Gastrocnemius medialis (tissue), 4 donors: ENCODE measurements around the gene CDH4.

ENCODE experiments used
- POLR2A ChIP-seq, 2 donors: fragments of 450-650 bp; IDR thresholded peaks; one replicate each; pipeline ENCODE4 v1.6.1; 2017; ENCODE audit warnings: antibody characterized with exemption in 2 of 2, mild to moderate bottlenecking in 2 of 2, moderate library complexity in 2 of 2
- TF ChIP-seq, protein P1 (sequence below), 5 experiments: fragments of 450-650 bp in 3 of 5; fragments of 200-600 bp in 2 of 5; sonication (generic) in 2 of 5; IDR thresholded peaks in 4 of 5; conservative IDR thresholded peaks in 1 of 5; 1 replicate in 4 of 5; 2 replicates in 1 of 5; pipeline ENCODE4 v1.5.1; 2016 to 2019; ENCODE audit warnings: antibody characterized with exemption in 5 of 5, mild to moderate bottlenecking in 3 of 5, moderate library complexity in 3 of 5

DNA sequence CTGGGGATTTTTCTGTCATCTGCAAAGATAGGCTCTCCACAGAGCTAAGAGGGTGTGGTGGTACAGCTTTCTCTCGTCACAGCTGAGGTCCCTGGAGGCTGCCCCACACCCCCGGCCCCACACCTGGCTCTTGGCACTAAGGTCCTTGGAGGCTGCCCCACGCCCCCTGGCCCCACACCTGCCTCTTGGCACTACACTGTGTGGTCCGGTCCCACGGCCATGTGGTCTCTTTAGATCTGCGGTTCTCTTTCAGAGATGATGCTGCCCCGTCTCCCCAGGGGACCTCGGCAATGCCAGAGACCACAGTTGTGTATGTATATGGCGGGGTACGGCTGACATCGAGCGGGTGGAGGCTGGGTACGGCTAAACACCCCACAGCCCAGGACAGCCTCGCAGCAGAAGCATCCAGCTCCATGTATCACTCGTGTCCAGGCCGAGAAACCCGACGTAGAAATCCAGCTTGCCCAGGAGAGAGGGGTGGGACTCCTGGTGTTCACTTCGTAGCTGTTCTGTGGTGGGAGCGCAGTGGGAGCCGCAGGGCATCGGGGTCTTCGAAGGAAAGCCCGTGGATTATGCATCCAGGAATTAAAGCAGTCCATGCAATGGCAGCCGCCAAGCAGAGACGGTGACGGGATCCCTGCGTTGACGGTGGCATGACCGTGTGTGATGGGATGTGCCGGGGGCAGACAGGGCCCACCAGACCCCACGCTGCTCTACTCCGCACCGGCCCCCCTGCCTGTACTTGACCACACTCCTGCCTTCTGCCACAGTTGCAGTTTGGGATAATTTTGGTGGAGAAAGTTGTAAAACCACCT is 292.1 kb downstream of the CDH4 start:
- no peak for TF ChIP-seq POLR2A (IDR thresholded peaks at IDR 0.05)
- TF ChIP-seq, protein P1, sequence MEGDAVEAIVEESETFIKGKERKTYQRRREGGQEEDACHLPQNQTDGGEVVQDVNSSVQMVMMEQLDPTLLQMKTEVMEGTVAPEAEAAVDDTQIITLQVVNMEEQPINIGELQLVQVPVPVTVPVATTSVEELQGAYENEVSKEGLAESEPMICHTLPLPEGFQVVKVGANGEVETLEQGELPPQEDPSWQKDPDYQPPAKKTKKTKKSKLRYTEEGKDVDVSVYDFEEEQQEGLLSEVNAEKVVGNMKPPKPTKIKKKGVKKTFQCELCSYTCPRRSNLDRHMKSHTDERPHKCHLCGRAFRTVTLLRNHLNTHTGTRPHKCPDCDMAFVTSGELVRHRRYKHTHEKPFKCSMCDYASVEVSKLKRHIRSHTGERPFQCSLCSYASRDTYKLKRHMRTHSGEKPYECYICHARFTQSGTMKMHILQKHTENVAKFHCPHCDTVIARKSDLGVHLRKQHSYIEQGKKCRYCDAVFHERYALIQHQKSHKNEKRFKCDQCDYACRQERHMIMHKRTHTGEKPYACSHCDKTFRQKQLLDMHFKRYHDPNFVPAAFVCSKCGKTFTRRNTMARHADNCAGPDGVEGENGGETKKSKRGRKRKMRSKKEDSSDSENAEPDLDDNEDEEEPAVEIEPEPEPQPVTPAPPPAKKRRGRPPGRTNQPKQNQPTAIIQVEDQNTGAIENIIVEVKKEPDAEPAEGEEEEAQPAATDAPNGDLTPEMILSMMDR (IDR thresholded peaks at IDR 0.05 in 4 of 5, conservative IDR thresholded peaks at IDR 0.05 in 1 of 5): no peak
